Measurements from ENCODE around the gene CHRNA5. TPM values are rescaled to one million over a fixed set of nuclear protein-coding genes. Genes with fewer than 3 reads are reported as not detected.
A peak's percentile ranks its signal among the peaks of the same experiment; 100 is the strongest.

The CHRNA5 gene
- polyA plus RNA-seq, 2 donors, result 1.5 to 2.3 TPM

- H3K4me1 ChIP-seq (ENCODE audit: control insufficient read depth in 2 of 2, insufficient read depth in 2 of 2, low read length in 1 of 2), result peaks cover 6 to 11% of the 10 kb centered on the region in 2 donors
- no peaks in the 10 kb centered on the region for H3K36me3 ChIP-seq (ENCODE audit: control insufficient read depth in 2 of 2, insufficient read depth in 2 of 2, low read length in 1 of 2)
- no peak overlapping the region for H3K27ac ChIP-seq (ENCODE audit: low read depth in 2 of 2, low read length in 1 of 2)
- no peak overlapping the region for H3K4me3 ChIP-seq (ENCODE audit: low read depth in 1 of 2, low read length in 2 of 2)
- no peaks in the 10 kb centered on the region for H3K9me3 ChIP-seq (ENCODE audit: control insufficient read depth in 2 of 2, insufficient read depth in 1 of 2, low read depth in 1 of 2, low read length in 1 of 2)
- H3K27me3 ChIP-seq (ENCODE audit: control insufficient read depth in 1 of 2, insufficient read depth in 2 of 2, low read length in 2 of 2), result peaks cover 0 to 17% of the 10 kb centered on the region in 2 donors
- WGBS, 2 donors, result 84 to 91% methylated on average over 7 of the region's 7 CpGs
Measured at GRCh38 chr15:78623786-78624497, 58.6 kb downstream of the CHRNA5 start.

DNA sequence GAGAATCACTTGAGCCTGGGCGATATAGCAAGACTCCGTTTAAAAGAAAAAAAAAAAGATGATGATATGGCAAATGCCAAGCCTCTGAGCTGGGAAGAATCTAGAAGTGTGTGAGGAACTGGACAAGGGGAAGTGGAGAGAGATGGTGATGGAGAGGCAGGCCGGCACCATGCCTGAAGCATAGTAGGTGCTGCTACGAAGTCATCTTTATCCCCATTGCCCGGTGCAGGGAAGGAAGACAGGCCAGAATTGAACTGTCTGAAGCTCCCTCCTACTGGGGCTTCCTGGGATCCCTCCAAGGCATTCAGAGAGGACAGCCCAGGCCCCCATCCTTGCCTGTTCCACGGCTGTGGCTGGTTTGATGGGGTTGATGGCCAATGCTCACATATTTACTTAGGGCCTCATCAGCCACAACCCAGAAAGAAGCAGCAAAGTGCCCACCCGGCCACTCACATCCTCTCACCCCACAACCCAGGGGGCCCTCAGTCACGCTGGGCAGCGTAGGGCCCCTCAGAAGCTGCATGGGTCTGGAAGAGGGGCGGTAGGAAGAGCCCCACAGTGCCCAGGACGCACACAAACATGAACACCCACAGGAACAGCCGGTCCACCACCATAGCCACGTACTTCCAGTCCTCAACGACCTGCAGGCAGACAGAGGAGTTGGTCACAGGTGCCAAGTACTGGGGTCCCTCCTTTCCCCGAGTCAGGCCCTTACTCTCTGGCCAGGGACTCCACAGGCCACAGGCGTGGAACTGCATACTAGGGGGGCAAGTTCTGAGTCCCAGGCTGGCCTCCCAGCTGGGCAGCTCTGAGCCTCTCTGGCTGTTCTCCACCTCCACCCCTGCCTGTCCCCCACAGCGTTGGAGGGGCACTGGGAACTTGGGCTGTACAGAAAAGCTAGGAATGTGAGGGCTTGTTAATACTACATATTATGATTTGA lies 59.6 kb downstream of the CHRNA5 start:
- Histone ChIP-seq H3K4me3 (ENCODE audit: low read depth in 1 of 2, low read length in 2 of 2) (no peak overlapping the region), H3K4me1 (ENCODE audit: control insufficient read depth in 2 of 2, insufficient read depth in 2 of 2, low read length in 1 of 2) (peaks cover 6 to 8% of the 10 kb centered on the region in 2 donors), H3K9me3 (ENCODE audit: control insufficient read depth in 2 of 2, insufficient read depth in 1 of 2, low read depth in 1 of 2, low read length in 1 of 2) (no peaks in the 10 kb centered on the region), H3K27me3 (ENCODE audit: control insufficient read depth in 1 of 2, insufficient read depth in 2 of 2, low read length in 2 of 2) (peaks cover 0 to 9% of the 10 kb centered on the region in 2 donors), H3K27ac (ENCODE audit: low read depth in 2 of 2, low read length in 1 of 2) (no peak overlapping the region), H3K36me3 (ENCODE audit: control insufficient read depth in 2 of 2, insufficient read depth in 2 of 2, low read length in 1 of 2) (no peaks in the 10 kb centered on the region)
- 82 to 86% methylated on average over 17 of the region's 17 CpGs for WGBS, 2 donors

GRCh38 chr15:78625606-78626280 lies 60.4 kb downstream of the CHRNA5 start:
- Histone ChIP-seq H3K9me3 (ENCODE audit: control insufficient read depth in 2 of 2, insufficient read depth in 1 of 2, low read depth in 1 of 2, low read length in 1 of 2) (no peaks in the 10 kb centered on the region), H3K4me3 (ENCODE audit: low read depth in 1 of 2, low read length in 2 of 2) (no peak overlapping the region), H3K4me1 (ENCODE audit: control insufficient read depth in 2 of 2, insufficient read depth in 2 of 2, low read length in 1 of 2) (peaks cover 5% of the 10 kb centered on the region in 2 donors), H3K27ac (ENCODE audit: low read depth in 2 of 2, low read length in 1 of 2) (peak overlapping the region in 1 of 2 donors; percentile 29), H3K36me3 (ENCODE audit: control insufficient read depth in 2 of 2, insufficient read depth in 2 of 2, low read length in 1 of 2) (no peaks in the 10 kb centered on the region), H3K27me3 (ENCODE audit: control insufficient read depth in 1 of 2, insufficient read depth in 2 of 2, low read length in 2 of 2) (peaks cover 0 to under 1% of the 10 kb centered on the region in 2 donors)
- WGBS, 2 donors, result 47 to 50% methylated on average over 12 of the region's 12 CpGs

GRCh38 chr15:78626381-78626995 lies 61.2 kb downstream of the CHRNA5 start:
- no peaks in the 10 kb centered on the region for H3K9me3 ChIP-seq (ENCODE audit: control insufficient read depth in 2 of 2, insufficient read depth in 1 of 2, low read depth in 1 of 2, low read length in 1 of 2)
- 71 to 76% methylated on average over 6 of the region's 6 CpGs for WGBS, 2 donors
- no peaks in the 10 kb centered on the region for H3K27me3 ChIP-seq (ENCODE audit: control insufficient read depth in 1 of 2, insufficient read depth in 2 of 2, low read length in 2 of 2)
- no peak overlapping the region for H3K4me3 ChIP-seq (ENCODE audit: low read depth in 1 of 2, low read length in 2 of 2)
- peaks cover 2 to 5% of the 10 kb centered on the region in 2 donors for H3K4me1 ChIP-seq (ENCODE audit: control insufficient read depth in 2 of 2, insufficient read depth in 2 of 2, low read length in 1 of 2)
- no peak overlapping the region for H3K27ac ChIP-seq (ENCODE audit: low read depth in 2 of 2, low read length in 1 of 2)
- H3K36me3 ChIP-seq (ENCODE audit: control insufficient read depth in 2 of 2, insufficient read depth in 2 of 2, low read length in 1 of 2), result no peaks in the 10 kb centered on the region

GRCh38 chr15:78627348-78627747 lies 62.0 kb downstream of the CHRNA5 start:
- Histone ChIP-seq H3K36me3 (ENCODE audit: control insufficient read depth in 2 of 2, insufficient read depth in 2 of 2, low read length in 1 of 2) (no peaks in the 10 kb centered on the region), H3K9me3 (ENCODE audit: control insufficient read depth in 2 of 2, insufficient read depth in 1 of 2, low read depth in 1 of 2, low read length in 1 of 2) (no peaks in the 10 kb centered on the region), H3K27ac (ENCODE audit: low read depth in 2 of 2, low read length in 1 of 2) (no peak overlapping the region), H3K4me3 (ENCODE audit: low read depth in 1 of 2, low read length in 2 of 2) (no peak overlapping the region), H3K4me1 (ENCODE audit: control insufficient read depth in 2 of 2, insufficient read depth in 2 of 2, low read length in 1 of 2) (peaks cover 2 to 5% of the 10 kb centered on the region in 2 donors), H3K27me3 (ENCODE audit: control insufficient read depth in 1 of 2, insufficient read depth in 2 of 2, low read length in 2 of 2) (no peaks in the 10 kb centered on the region)
- 78 to 79% methylated on average over 8 of the region's 8 CpGs for WGBS, 2 donors

DNA sequence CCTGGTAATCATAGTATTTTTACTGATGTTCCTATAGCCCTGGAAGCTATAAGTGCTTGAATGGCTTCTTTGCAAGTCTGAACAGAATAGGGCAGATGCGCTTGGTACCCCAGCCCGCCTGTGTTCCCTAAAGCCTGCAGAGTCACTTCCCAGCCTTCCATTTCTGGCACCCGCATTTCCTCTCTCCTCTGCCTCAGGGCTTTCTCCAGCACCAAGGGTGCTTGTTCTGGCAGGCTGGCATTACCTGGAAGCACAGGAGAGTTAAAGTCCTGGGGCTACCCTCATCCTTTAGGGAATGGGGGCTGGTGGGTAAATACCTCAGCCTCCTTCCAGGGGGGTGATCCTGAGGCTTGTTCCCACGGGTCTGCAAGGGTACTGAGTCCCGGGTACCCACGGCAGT lies 62.9 kb downstream of the CHRNA5 start:
- H3K4me3 ChIP-seq (ENCODE audit: low read depth in 1 of 2, low read length in 2 of 2), result no peak overlapping the region
- H3K9me3 ChIP-seq (ENCODE audit: control insufficient read depth in 2 of 2, insufficient read depth in 1 of 2, low read depth in 1 of 2, low read length in 1 of 2), result no peaks in the 10 kb centered on the region
- no peaks in the 10 kb centered on the region for H3K27me3 ChIP-seq (ENCODE audit: control insufficient read depth in 1 of 2, insufficient read depth in 2 of 2, low read length in 2 of 2)
- peaks cover 2 to 5% of the 10 kb centered on the region in 2 donors for H3K4me1 ChIP-seq (ENCODE audit: control insufficient read depth in 2 of 2, insufficient read depth in 2 of 2, low read length in 1 of 2)
- WGBS, 2 donors, result 51 to 64% methylated on average over 6 of the region's 6 CpGs
- H3K27ac ChIP-seq (ENCODE audit: low read depth in 2 of 2, low read length in 1 of 2), result no peak overlapping the region
- no peaks in the 10 kb centered on the region for H3K36me3 ChIP-seq (ENCODE audit: control insufficient read depth in 2 of 2, insufficient read depth in 2 of 2, low read length in 1 of 2)

GRCh38 chr15:78629031-78629715 lies 63.9 kb downstream of the CHRNA5 start:
- H3K27me3 ChIP-seq (ENCODE audit: control insufficient read depth in 1 of 2, insufficient read depth in 2 of 2, low read length in 2 of 2), result no peaks in the 10 kb centered on the region
- no peak overlapping the region for H3K27ac ChIP-seq (ENCODE audit: low read depth in 2 of 2, low read length in 1 of 2)
- H3K4me1 ChIP-seq (ENCODE audit: control insufficient read depth in 2 of 2, insufficient read depth in 2 of 2, low read length in 1 of 2), result peaks cover 2 to 3% of the 10 kb centered on the region in 2 donors
- no peaks in the 10 kb centered on the region for H3K36me3 ChIP-seq (ENCODE audit: control insufficient read depth in 2 of 2, insufficient read depth in 2 of 2, low read length in 1 of 2)
- H3K9me3 ChIP-seq (ENCODE audit: control insufficient read depth in 2 of 2, insufficient read depth in 1 of 2, low read depth in 1 of 2, low read length in 1 of 2), result peaks cover 0 to 2% of the 10 kb centered on the region in 2 donors
- H3K4me3 ChIP-seq (ENCODE audit: low read depth in 1 of 2, low read length in 2 of 2), result no peak overlapping the region
- 80 to 86% methylated on average over 29 of the region's 29 CpGs for WGBS, 2 donors

DNA sequence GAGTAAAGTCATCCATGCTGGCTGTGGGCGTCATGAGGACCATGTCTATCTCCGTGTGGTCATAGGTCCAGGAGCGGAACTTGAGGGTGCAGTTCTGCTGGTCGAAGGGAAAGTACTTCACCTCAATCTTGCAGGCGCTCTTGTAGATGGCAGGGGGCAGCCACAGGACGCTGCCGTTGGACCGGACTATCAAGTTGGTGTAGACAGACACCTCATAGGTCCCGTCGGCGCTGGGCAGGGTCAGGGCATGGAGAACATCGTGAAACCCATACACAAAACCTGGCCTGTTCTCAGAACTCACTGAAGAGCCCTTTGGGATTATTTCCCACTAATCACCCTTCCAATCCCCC lies 64.4 kb downstream of the CHRNA5 start:
- 90 to 96% methylated on average over 12 of the region's 12 CpGs for WGBS, 2 donors
- Histone ChIP-seq H3K36me3 (ENCODE audit: control insufficient read depth in 2 of 2, insufficient read depth in 2 of 2, low read length in 1 of 2) (no peaks in the 10 kb centered on the region), H3K4me3 (ENCODE audit: low read depth in 1 of 2, low read length in 2 of 2) (no peak overlapping the region), H3K27ac (ENCODE audit: low read depth in 2 of 2, low read length in 1 of 2) (no peak overlapping the region), H3K27me3 (ENCODE audit: control insufficient read depth in 1 of 2, insufficient read depth in 2 of 2, low read length in 2 of 2) (no peaks in the 10 kb centered on the region), H3K9me3 (ENCODE audit: control insufficient read depth in 2 of 2, insufficient read depth in 1 of 2, low read depth in 1 of 2, low read length in 1 of 2) (peaks cover 0 to 2% of the 10 kb centered on the region in 2 donors), H3K4me1 (ENCODE audit: control insufficient read depth in 2 of 2, insufficient read depth in 2 of 2, low read length in 1 of 2) (peaks cover 2% of the 10 kb centered on the region in 2 donors)
